GM19193 (cell line): ENCODE data around the gene BDKRB1.

Experiments used
- POLR2A ChIP-seq: IDR thresholded peaks from 4 replicates; pipeline ENCODE4 v1.6.1; 2011; ENCODE audit not compliant: insufficient read depth, insufficient read length; ENCODE audit errors: extremely low read depth

Gene BDKRB1

DNA sequence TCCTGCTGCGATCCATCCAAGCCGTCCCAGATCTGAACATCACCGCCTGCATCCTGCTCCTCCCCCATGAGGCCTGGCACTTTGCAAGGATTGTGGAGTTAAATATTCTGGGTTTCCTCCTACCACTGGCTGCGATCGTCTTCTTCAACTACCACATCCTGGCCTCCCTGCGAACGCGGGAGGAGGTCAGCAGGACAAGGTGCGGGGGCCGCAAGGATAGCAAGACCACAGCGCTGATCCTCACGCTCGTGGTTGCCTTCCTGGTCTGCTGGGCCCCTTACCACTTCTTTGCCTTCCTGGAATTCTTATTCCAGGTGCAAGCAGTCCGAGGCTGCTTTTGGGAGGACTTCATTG is 8.2 kb downstream of the BDKRB1 start:
- TF ChIP-seq POLR2A: no peak

DNA sequence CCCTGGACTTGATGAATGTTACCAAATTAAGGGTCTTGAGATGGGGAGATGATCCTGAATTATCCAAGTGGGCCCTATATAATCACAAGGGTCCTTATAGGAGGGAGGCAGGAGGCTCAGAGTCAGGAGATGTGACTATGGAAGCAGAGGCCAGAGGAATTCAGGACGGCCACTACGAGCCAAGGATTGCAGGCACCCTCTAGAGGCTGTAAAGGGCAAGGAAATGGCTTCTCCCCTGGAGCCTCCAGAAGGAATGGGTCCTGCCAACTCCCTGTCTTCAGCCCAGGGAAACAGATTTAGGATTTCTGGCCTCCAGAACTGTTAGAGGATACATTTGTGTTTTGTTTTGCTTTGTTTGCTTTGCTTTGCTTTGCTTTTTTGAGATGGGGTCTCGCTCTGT is 8.8 kb downstream of the BDKRB1 start:
- TF ChIP-seq POLR2A: no peak

DNA sequence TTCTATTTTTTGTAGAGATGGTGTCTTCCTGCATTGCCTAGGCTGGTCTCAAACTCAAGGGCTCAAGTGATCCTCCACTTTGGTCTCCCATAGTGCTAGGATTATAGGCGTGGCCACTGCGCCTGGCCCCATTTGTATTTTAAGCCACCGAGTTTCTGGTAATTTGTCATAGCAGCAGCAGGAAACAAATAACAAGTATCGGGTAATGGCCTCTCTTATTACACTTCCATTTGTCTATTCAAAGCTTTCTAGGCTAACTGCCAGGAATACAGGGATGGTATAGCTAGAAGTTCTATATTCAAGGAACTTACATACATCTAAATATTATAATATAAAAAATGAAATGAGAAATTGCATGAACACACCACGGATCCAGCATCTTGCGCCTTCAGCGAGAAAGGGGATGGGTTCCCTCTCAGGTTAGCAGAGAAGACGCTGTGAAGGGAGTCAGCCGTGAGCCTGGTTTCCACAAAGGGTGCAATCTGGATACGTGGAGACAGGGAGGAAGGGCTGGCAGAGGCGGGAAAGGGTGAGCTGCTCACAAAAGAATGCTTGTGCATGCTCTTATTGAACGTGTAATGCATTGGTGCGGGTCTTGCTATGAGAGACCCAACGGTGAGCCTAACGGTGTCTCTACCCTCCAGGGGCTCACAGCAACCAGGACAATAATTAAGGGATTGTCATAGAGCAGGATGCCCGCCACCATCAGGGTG is 9.5 kb downstream of the BDKRB1 start:
- TF ChIP-seq POLR2A: no peak

DNA sequence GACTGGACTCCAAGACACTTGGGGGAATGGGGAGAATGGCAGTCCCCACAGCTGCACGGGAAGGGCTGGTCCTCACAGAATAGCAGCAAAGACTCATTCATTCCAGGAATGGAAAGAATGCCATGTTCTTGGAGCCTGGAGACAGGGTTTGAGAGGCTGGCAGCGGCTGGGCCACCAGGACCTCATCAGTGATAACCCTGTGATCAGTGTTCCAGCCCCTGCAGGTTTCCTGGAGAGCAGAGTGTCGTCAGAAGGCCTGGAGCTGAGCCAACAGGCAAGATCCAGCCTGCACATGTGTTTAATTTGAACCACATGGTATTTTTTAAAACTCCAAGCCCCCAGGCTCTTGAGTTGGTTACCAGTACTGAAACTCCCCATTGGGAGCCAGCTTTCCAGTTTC is 11.3 kb downstream of the BDKRB1 start:
- TF ChIP-seq POLR2A: no peak

DNA sequence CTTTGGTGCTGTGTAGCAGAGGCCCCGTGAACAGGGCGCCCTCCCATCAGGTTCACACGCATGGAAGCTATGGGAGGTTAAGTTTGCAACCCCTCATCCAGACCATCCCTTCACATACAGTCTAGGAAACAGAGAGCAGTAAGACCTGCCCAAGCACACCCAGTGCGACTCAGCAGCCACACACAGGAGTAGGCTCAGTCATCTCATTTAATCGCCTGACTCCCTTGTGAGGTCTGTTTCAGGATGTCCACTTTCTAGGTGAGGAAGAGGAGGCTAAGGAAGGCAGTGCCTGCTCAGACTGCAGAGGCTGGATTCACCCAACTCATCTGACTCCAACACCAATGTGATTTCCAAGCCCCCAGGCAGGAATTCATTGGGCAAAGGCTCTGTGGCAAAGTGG is 11.9 kb downstream of the BDKRB1 start:
- TF ChIP-seq POLR2A: no peak

DNA sequence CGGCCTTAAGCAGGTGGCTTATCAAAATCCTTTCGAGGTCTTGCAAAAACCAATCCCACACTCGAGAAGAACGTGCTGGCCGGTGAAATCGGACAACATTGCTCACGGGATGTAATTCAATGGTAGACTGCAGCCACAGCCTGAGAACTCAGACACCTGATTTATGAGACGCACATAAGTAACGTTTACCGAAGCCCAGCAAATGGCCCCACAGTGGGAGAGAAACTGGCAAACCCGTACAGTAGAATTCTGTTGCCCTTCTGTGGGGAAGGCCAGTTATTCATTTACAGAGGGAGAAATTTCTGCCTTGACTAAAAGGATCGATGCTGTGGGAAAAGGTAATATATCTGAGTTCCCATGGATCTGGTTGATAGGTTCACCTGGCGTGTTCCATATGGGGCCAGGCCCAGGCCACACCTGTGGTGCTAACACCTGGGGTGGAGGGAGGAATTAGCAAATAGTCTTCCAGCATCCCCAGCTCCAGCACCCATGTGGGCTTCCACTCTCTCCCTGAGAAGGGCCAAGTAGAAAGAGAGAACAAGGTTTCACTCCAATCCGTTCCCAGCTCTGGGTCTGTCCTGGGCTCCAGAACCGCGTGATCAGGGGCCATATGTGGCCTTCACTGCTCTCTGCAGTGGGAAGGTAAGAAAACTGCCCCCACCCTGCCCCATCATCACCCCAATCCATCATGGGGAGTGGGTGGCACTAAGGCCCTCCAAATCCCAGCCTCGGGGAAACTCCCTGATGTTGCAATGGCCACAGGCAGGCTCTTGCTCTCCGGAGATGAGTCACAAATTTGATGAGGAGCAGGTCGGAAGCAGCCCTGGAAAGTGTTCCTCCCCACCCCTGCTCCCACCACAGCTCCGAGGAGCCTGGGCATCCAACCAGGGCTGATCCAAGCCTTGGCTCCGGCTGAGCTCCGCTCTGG is 12.7 kb downstream of the BDKRB1 start:
- no peak for TF ChIP-seq POLR2A

DNA sequence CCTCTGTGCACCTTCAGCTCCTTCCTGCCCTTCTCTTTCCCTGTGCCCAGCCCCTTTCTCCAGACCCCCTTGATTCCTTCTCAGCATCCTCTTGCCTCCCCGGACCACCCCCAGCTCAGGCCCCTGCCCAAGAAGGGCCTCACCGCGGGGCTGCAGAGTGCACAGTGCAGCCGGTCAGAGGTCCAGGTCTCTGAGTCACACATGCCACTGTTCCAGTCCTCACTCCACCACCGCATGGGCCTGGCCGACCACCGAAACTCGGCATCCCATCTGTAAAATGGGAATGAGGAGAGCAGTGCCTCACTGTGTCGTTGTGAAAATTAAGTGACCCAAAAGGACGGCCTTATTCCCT is 13.3 kb downstream of the BDKRB1 start:
- no peak for TF ChIP-seq POLR2A

DNA sequence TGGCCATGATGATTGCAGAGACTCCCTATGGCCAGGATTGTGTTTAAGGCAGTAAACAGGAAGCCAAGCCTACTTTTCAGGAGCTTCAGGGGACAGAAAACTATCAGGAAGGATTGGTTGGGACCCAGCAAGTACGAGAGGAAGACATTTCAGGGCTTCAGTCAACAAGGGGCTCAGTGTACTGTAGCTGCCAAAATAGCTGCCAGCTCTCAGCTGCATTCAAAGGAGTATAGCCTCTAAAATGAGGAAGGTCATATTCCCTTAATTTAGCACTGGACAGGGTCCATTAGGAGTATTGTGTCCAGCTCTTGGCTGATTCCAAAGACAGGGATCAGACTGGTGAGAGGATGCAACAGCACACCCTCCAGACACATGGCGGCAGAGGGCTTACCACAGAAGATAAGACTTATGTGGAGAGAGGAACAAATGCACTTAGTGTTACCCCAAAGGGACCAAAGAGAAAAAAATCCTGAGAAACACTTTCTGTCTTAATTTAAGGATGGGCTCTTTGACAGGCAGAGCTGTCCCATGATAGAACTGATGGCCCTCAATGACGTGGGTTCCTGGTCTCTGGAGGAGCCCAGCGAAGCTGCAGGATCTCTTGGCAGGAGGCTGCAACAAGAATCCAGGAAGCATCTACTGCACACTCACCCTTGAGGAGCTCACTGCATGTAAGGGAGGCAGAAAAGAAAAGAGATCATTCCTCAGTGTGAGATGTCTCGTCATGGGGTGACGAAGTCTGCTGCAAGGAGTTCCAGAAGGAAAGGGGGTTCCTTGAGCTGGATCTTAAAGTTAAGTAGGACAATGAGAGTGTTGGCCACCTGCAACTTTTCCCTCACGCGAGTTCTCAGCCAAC is 14.8 kb downstream of the BDKRB1 start:
- TF ChIP-seq POLR2A: no peak

DNA sequence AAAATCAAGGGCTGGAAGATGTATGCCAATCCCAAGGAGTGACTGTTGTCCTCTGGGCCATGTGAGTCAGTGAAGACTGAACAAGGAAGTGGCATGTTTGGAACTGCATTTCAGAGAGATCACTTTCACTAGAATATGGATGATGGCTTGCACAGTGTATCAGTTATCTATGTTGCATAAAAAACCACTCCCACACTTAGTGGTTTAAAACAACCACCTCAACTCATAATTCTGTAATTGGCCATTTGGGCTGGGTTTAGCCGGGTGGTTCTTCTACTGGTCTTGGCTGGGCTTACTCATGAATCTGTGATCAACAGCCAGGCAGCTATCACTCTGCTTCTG is 15.4 kb downstream of the BDKRB1 start:
- TF ChIP-seq POLR2A: no peak

DNA sequence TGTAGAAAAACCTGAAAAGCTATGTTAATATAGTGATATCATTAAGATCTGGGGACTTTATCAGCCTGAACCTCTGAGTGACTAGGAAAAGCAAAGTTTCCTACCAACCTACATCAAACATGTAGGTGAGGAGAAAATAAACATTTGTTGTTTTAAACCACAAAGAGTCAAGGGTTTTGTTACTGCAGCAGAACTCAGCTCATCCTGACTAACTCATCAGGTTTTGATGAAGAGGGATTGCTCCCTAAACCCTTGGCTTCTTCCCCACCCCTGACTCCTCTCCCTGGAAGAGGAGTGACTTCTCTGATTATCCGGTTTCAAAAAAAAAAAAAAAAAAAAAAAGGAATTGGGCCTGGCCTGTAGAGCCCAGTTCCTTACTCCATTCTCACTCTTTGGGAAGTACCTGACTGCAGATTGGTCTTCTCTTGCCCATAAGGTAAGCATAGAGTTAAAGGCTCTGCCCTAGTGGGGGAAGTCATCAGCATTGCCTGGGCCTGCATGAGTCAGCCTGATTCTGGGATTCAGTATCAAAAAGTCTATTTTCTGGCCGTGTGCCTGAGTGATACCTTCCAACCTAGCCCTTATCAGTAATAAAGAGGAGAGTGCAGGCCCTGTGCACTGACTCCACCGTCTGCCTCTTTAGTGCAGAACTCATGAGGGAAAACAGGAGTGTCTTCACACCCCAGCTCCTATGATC is 16.9 kb downstream of the BDKRB1 start:
- TF ChIP-seq POLR2A: no peak

DNA sequence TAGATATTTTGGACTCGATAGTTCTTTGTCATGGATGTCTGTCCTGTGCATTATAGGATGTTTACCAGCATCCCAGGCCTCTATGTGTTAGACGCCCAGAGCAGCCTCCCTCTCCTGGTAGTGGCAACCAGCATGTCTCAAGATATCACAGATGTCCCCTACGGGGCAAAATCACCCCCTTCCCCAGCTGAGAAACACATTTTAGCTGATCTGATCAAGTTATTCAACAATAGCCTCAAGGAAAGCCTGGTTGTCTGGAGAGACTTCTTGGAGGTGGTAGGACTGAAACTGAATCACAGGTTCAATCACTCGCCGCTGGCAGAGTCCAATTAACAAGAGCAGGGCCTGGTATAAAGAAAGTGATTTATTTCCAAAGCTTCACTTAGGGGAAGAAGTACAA is 17.6 kb downstream of the BDKRB1 start:
- TF ChIP-seq POLR2A: no peak

DNA sequence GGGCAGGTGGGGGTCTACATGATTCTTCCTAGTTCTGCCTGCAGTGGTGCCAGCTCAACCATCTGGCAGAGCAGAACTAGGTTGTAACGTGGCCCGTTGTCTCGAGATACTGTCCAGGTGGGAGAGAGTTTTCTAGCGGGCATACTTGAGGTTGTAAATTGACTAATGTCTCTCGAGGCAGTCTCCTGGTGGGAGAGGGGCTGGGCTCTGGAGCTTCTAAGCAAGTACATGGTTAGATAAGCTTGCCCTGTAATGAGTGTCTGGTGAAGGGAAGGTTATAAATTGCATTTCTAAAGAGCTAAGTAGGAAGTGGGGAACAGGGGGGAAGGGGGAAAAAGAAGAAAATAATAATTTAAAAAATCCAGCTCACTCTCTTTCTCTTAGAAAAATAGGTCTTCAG is 18.1 kb downstream of the BDKRB1 start:
- TF ChIP-seq POLR2A: no peak

DNA sequence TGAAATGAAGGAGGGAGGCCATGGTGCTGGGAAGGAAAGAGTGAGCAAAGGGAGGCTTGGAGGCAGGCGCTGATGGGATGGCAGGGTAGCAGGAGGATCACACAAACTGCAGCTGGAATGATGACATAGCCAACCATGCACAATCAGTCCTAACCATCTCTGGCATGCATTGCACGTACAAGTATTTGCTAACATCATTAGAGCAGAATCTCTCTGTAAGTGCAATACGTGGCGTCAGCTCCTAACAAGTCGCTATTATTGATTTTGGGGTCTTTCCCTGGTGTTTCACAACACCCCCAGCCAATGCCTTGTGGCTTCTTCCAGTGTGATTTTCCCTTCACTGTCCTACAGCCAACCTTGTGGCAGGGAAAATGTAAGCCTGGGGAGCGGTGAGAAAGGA is 18.5 kb downstream of the BDKRB1 start:
- no peak for TF ChIP-seq POLR2A

DNA sequence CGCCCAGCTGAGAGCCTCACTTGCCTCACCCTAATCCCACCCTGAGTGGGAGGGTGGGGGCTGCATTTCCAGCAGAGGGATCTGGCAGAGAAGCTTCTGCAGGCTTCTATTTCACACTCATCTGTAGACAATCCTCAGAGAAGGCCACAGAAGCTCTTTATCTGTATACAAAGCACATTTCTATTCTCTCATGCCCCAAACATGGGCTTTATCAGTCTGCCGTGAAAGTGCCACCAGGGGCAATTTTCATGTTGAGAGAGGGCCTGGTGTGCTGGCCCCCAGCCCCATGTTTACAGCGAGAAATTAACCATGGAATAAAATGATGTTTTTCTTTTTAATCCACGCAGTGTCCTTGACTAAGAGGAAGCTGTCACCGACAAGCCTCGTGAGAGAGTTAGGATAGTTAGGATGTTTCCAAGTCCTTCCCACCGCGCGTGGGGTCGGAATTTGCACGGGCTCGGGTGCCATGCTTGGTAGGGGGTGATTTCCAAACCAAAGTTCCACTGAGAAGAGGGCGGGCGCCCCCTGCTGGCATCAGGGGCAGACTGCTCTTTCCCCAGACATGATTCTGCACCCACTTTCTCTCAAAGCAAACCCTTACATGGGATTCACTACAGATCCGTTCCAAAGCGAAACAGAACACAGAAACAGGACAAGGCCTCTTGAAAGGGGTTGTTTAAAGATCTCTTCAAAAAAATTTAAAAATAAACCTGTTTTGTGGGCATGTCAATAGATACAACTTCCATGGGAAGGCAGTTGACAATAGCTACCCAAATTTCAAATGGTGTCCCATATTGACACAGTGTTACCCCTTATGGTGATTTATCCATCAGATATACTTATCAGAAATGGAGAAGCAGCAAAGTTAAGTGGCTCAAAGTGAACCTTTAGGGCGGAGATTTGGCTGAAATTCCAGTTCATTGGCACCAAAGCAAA is 19.4 kb downstream of the BDKRB1 start:
- no peak for TF ChIP-seq POLR2A
